Rectal smooth muscle tissue (tissue), 1 donor: Measurements from ENCODE around the gene UBTD2.

Experiments
- H3K27ac ChIP-seq: one replicate; pipeline ENCODE4 v1.7.0; 2013; ENCODE audit warnings: low read depth, low read length, inconsistent platforms
- H3K27me3 ChIP-seq: one replicate; pipeline ENCODE4 v1.7.0; 2013; ENCODE audit warnings: low read length; ENCODE audit not compliant: control insufficient read depth, insufficient read depth
- H3K36me3 ChIP-seq: one replicate; pipeline ENCODE4 v1.7.0; 2013; ENCODE audit warnings: low read length; ENCODE audit not compliant: control insufficient read depth, insufficient read depth
- H3K4me1 ChIP-seq: one replicate; pipeline ENCODE4 v1.7.0; 2013; ENCODE audit warnings: low read length; ENCODE audit not compliant: control insufficient read depth, insufficient read depth
- H3K4me3 ChIP-seq: one replicate; pipeline ENCODE4 v1.7.0; 2013; ENCODE audit warnings: low read length
- H3K9ac ChIP-seq: one replicate; pipeline ENCODE4 v1.7.0; 2013; ENCODE audit warnings: low read length

Gene UBTD2

GRCh38 chr5:172266071-172266675, 17.4 kb downstream of the UBTD2 start:
- H3K27me3 ChIP-seq: no peaks in the 10 kb centered on the region
- no peaks in the 10 kb centered on the region for H3K36me3 ChIP-seq
- peaks cover 2% of the 10 kb centered on the region for H3K4me1 ChIP-seq
- H3K9ac ChIP-seq: no peak overlapping the region
- peak overlapping the region; percentile 3 for H3K27ac ChIP-seq
- H3K4me3 ChIP-seq: no peak overlapping the region

- Histone ChIP-seq H3K4me3 (no peak overlapping the region), H3K36me3 (no peaks in the 10 kb centered on the region), H3K4me1 (peaks cover 2% of the 10 kb centered on the region), H3K9ac (no peak overlapping the region), H3K27me3 (no peaks in the 10 kb centered on the region), H3K27ac (no peak overlapping the region)
These were observed 18.7 kb downstream of the UBTD2 start for GRCh38 chr5:172264815-172265395.

DNA sequence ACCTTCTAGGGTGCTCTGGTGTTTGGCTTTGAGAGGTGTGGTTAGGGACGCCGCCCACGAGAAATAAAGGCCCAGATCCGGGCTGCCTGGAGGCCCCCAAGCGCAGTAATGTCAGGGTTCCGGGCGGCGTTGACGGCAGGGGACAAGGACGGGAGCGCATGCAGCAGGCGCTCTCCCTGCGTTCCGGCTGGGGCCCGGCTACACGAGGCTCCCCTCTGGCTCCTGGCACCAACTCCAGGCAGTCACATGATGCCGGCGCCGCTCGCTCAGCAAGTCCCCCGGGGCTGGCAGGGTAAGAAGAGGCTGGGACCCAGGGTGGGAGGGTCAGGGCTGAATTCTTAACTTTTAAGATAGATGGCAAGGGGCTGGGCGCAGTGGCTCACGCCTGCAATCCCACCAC, 28.1 kb downstream of the UBTD2 start:
- Histone ChIP-seq H3K27me3 (no peaks in the 10 kb centered on the region), H3K4me3 (no peak overlapping the region), H3K9ac (no peak overlapping the region), H3K36me3 (peaks cover 2% of the 10 kb centered on the region), H3K4me1 (no peaks in the 10 kb centered on the region), H3K27ac (no peak overlapping the region)

DNA sequence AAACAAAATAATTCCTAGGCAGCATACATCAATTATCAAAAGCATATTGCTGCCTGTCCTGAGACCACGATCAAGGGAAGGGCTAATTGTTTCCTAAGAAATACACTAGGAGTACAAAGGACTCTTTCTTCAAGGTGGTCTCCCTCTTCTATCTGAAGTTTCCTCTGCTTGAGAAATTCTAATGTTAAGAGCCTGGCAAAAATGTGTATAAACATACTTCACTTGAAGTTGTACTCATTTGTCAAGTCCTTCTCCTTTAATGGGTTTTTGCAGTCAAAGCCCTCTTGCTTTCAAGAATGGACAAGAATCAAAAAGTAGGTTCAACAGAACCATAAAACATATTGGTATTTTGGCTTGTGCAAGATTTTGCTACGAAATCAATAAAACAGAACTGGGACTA, 31.1 kb downstream of the UBTD2 start:
- Histone ChIP-seq H3K4me3 (no peak overlapping the region), H3K27ac (no peak overlapping the region), H3K27me3 (no peaks in the 10 kb centered on the region), H3K4me1 (no peaks in the 10 kb centered on the region), H3K9ac (no peak overlapping the region), H3K36me3 (no peaks in the 10 kb centered on the region)

- no peak overlapping the region for H3K27ac ChIP-seq
- H3K36me3 ChIP-seq: no peaks in the 10 kb centered on the region
- H3K9ac ChIP-seq: no peak overlapping the region
- no peaks in the 10 kb centered on the region for H3K27me3 ChIP-seq
- no peaks in the 10 kb centered on the region for H3K4me1 ChIP-seq
- H3K4me3 ChIP-seq: no peak overlapping the region
These were observed 32.1 kb downstream of the UBTD2 start for GRCh38 chr5:172251419-172251818.

- Histone ChIP-seq H3K4me3 (no peak overlapping the region), H3K27me3 (no peaks in the 10 kb centered on the region), H3K9ac (no peak overlapping the region), H3K4me1 (no peaks in the 10 kb centered on the region), H3K36me3 (no peaks in the 10 kb centered on the region), H3K27ac (no peak overlapping the region)
These were observed 34.9 kb downstream of the UBTD2 start for GRCh38 chr5:172248637-172249036.

DNA sequence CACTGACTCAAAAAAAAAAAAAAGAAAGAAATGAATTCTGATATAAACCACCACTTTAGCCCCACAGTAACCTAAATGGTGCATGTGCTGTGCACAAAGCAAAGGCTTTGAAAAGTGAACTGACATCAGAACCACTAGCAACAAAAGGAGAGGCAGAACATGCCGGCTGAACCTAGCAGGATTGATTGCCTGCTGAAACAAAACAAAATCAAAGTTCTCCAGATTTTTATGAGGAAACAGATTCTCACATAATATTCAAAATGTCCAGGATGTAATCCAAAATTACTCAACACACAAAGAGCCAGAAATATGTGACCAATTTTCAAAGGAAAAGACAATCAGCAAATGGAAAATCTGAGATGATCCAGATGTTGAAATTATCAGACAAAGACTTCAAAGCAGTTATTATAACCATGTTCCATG, 37.9 kb downstream of the UBTD2 start:
- Histone ChIP-seq H3K4me1 (no peaks in the 10 kb centered on the region), H3K27me3 (no peaks in the 10 kb centered on the region), H3K27ac (no peak overlapping the region), H3K36me3 (no peaks in the 10 kb centered on the region), H3K4me3 (no peak overlapping the region), H3K9ac (no peak overlapping the region)

- H3K9ac ChIP-seq: no peak overlapping the region
- no peaks in the 10 kb centered on the region for H3K4me1 ChIP-seq
- H3K27ac ChIP-seq: no peak overlapping the region
- no peaks in the 10 kb centered on the region for H3K36me3 ChIP-seq
- H3K27me3 ChIP-seq: no peaks in the 10 kb centered on the region
- no peak overlapping the region for H3K4me3 ChIP-seq
These were observed 38.5 kb downstream of the UBTD2 start for GRCh38 chr5:172245046-172245445.

- H3K27me3 ChIP-seq: no peaks in the 10 kb centered on the region
- no peaks in the 10 kb centered on the region for H3K36me3 ChIP-seq
- no peaks in the 10 kb centered on the region for H3K4me1 ChIP-seq
- H3K4me3 ChIP-seq: no peak overlapping the region
- no peak overlapping the region for H3K9ac ChIP-seq
- H3K27ac ChIP-seq: no peak overlapping the region
These were observed 40.3 kb downstream of the UBTD2 start for GRCh38 chr5:172243302-172243701.

DNA sequence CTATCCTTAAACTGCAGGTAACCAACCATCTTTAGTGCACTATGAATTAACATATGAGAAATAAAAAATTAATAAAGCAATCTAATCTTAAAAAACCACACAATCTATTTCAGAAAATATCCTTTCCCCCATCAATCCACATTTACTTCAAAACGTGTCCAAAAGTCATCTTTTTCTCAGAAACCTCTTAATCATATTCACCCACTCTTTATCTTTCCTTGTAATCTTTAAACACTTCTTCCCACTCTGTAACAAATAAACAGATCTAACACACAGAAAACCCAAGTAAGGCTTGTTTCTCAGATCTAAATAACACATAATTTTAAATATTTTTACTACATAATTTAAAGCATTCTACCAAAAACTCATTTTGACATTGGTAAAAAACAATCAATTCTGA, 45.2 kb downstream of the UBTD2 start:
- Histone ChIP-seq H3K27me3 (no peaks in the 10 kb centered on the region), H3K27ac (no peak overlapping the region), H3K4me3 (no peak overlapping the region), H3K9ac (no peak overlapping the region), H3K4me1 (no peaks in the 10 kb centered on the region), H3K36me3 (peaks cover 4% of the 10 kb centered on the region)

GRCh38 chr5:172235827-172236736, 47.5 kb downstream of the UBTD2 start:
- no peak overlapping the region for H3K27ac ChIP-seq
- H3K36me3 ChIP-seq: peaks cover 4% of the 10 kb centered on the region
- H3K27me3 ChIP-seq: no peaks in the 10 kb centered on the region
- no peak overlapping the region for H3K4me3 ChIP-seq
- no peaks in the 10 kb centered on the region for H3K4me1 ChIP-seq
- H3K9ac ChIP-seq: no peak overlapping the region

GRCh38 chr5:172235132-172235780, 48.3 kb downstream of the UBTD2 start:
- peaks cover 4% of the 10 kb centered on the region for H3K36me3 ChIP-seq
- H3K27me3 ChIP-seq: no peaks in the 10 kb centered on the region
- H3K9ac ChIP-seq: no peak overlapping the region
- no peak overlapping the region for H3K4me3 ChIP-seq
- H3K27ac ChIP-seq: no peak overlapping the region
- H3K4me1 ChIP-seq: no peaks in the 10 kb centered on the region
